ENCODE measurements around the gene MFSD6L. TPM values are rescaled to one million over a fixed set of nuclear protein-coding genes. Genes with fewer than 3 reads are reported as not detected.
"Not testable (repeated sequence)": the region's sequence is repeated elsewhere in the genome, so short reads cannot be mapped to it uniquely, and the experiment has no call there.

MFSD6L gene
- total and polyA plus RNA-seq, 4 donors = 0.19 to 0.39 TPM; not detected in 2

- H3K4me1 ChIP-seq (ENCODE audit: control insufficient read depth in 1 of 2, insufficient read depth in 2 of 2, low read length in 2 of 2) = no peaks in the 10 kb centered on the region
- H3K27ac ChIP-seq (ENCODE audit: low read depth in 1 of 2, low read length in 2 of 2) = no peak overlapping the region
- ATAC-seq (ENCODE audit: low FRiP score) (no peak), DNase-seq (no peak)
- WGBS, 2 donors = 24 to 26% methylated on average over 3 of the region's 3 CpGs
- intact Hi-C loops (cut with DNase I) = loop anchor here in 1 of 2 donors (10.0 kb wide), 1 partner anchor 844 kb away; no protein-coding TSS in a partner anchor
- no peak overlapping the region for H3K4me3 ChIP-seq (ENCODE audit: low read length in 2 of 2)
- H3K27me3 ChIP-seq (ENCODE audit: control insufficient read depth in 1 of 2, insufficient read depth in 2 of 2, low read length in 1 of 2) = no peaks in the 10 kb centered on the region
- no peaks in the 10 kb centered on the region for H3K9me3 ChIP-seq (ENCODE audit: control insufficient read depth, low read length)
- no peaks in the 10 kb centered on the region for H3K36me3 ChIP-seq (ENCODE audit: control insufficient read depth in 1 of 2, insufficient read depth in 2 of 2, low read length in 1 of 2)
Measured at GRCh38 chr17:8818654-8819330, 19.6 kb upstream of the MFSD6L start.

DNA sequence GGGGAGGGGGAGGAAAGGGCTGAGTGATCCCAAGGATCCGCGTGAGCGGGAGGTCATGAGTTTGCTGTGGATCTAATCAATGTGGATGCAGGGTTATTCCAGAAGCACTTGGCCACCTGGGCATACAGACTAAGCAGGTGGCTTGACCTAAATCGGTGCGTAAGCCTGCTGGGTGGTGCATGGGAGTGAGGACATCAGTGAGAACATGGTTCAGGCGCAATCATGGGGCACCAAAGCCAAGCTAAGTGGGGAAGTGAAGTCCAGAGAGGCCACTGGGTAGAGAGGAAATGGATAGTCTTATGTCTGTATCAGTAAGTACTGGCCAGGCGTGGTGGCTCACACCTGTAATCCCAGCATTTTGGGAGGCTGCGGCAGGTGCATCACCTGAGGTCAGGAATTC lies 18.9 kb upstream of the MFSD6L start:
- no peaks in the 10 kb centered on the region for H3K4me1 ChIP-seq (ENCODE audit: control insufficient read depth in 1 of 2, insufficient read depth in 2 of 2, low read length in 2 of 2)
- no peak for DNase-seq
- no peak overlapping the region for H3K4me3 ChIP-seq (ENCODE audit: low read length in 2 of 2)
- 90 to 94% methylated on average over 8 of the region's 8 CpGs for WGBS, 2 donors
- H3K27me3 ChIP-seq (ENCODE audit: control insufficient read depth in 1 of 2, insufficient read depth in 2 of 2, low read length in 1 of 2) = no peaks in the 10 kb centered on the region
- intact Hi-C loops (cut with DNase I) = loop anchor here in 1 of 2 donors (10.0 kb wide), 1 partner anchor 843 kb away; no protein-coding TSS in a partner anchor
- no peak overlapping the region for H3K27ac ChIP-seq (ENCODE audit: low read depth in 1 of 2, low read length in 2 of 2)
- no peak for ATAC-seq (ENCODE audit: low FRiP score)
- H3K36me3 ChIP-seq (ENCODE audit: control insufficient read depth in 1 of 2, insufficient read depth in 2 of 2, low read length in 1 of 2) = no peaks in the 10 kb centered on the region
- no peaks in the 10 kb centered on the region for H3K9me3 ChIP-seq (ENCODE audit: control insufficient read depth, low read length)

- H3K9me3 ChIP-seq (ENCODE audit: control insufficient read depth, low read length) = peaks cover 10% of the 10 kb centered on the region
- peaks cover 0 to 3% of the 10 kb centered on the region in 2 donors for H3K27me3 ChIP-seq (ENCODE audit: control insufficient read depth in 1 of 2, insufficient read depth in 2 of 2, low read length in 1 of 2)
- DNase-seq (no peak), ATAC-seq (ENCODE audit: low FRiP score) (no peak)
- no peaks in the 10 kb centered on the region for H3K36me3 ChIP-seq (ENCODE audit: control insufficient read depth in 1 of 2, insufficient read depth in 2 of 2, low read length in 1 of 2)
- intact Hi-C loops (cut with DNase I) = no loop called here
- 87 to 89% methylated on average over 4 of the region's 4 CpGs for WGBS, 2 donors
- H3K4me1 ChIP-seq (ENCODE audit: control insufficient read depth in 1 of 2, insufficient read depth in 2 of 2, low read length in 2 of 2) = no peaks in the 10 kb centered on the region
- no peak overlapping the region for H3K4me3 ChIP-seq (ENCODE audit: low read length in 2 of 2)
- no peak overlapping the region for H3K27ac ChIP-seq (ENCODE audit: low read depth in 1 of 2, low read length in 2 of 2)
Measured at GRCh38 chr17:8806926-8807550, 7.9 kb upstream of the MFSD6L start.

GRCh38 chr17:8806253-8806925 lies 7.2 kb upstream of the MFSD6L start:
- no peak overlapping the region for H3K27ac ChIP-seq (ENCODE audit: low read depth in 1 of 2, low read length in 2 of 2)
- peaks cover 0 to 3% of the 10 kb centered on the region in 2 donors for H3K27me3 ChIP-seq (ENCODE audit: control insufficient read depth in 1 of 2, insufficient read depth in 2 of 2, low read length in 1 of 2)
- intact Hi-C loops (cut with DNase I) = no loop called here
- no peak for ATAC-seq (ENCODE audit: low FRiP score)
- WGBS, 2 donors = 95% methylated on average over 3 of the region's 3 CpGs
- peaks cover 10% of the 10 kb centered on the region for H3K9me3 ChIP-seq (ENCODE audit: control insufficient read depth, low read length)
- no peak overlapping the region for H3K4me3 ChIP-seq (ENCODE audit: low read length in 2 of 2)
- H3K36me3 ChIP-seq (ENCODE audit: control insufficient read depth in 1 of 2, insufficient read depth in 2 of 2, low read length in 1 of 2) = no peaks in the 10 kb centered on the region
- no peak for DNase-seq
- H3K4me1 ChIP-seq (ENCODE audit: control insufficient read depth in 1 of 2, insufficient read depth in 2 of 2, low read length in 2 of 2) = no peaks in the 10 kb centered on the region

GRCh38 chr17:8805396-8805795 lies 6.2 kb upstream of the MFSD6L start:
- H3K27ac ChIP-seq (ENCODE audit: low read depth in 1 of 2, low read length in 2 of 2); intact Hi-C loops (cut with DNase I); H3K27me3 ChIP-seq (ENCODE audit: control insufficient read depth in 1 of 2, insufficient read depth in 2 of 2, low read length in 1 of 2); DNase-seq; H3K9me3 ChIP-seq (ENCODE audit: control insufficient read depth, low read length); H3K36me3 ChIP-seq (ENCODE audit: control insufficient read depth in 1 of 2, insufficient read depth in 2 of 2, low read length in 1 of 2); H3K4me3 ChIP-seq (ENCODE audit: low read length in 2 of 2); H3K4me1 ChIP-seq (ENCODE audit: control insufficient read depth in 1 of 2, insufficient read depth in 2 of 2, low read length in 2 of 2); ATAC-seq (ENCODE audit: low FRiP score): not testable (repeated sequence)
- 90 to 93% methylated on average over 10 of the region's 10 CpGs for WGBS, 2 donors

GRCh38 chr17:8803531-8804420 lies 4.6 kb upstream of the MFSD6L start:
- H3K4me1 ChIP-seq (ENCODE audit: control insufficient read depth in 1 of 2, insufficient read depth in 2 of 2, low read length in 2 of 2) = no peaks in the 10 kb centered on the region
- H3K27me3 ChIP-seq (ENCODE audit: control insufficient read depth in 1 of 2, insufficient read depth in 2 of 2, low read length in 1 of 2) = peaks cover 0 to 3% of the 10 kb centered on the region in 2 donors
- no peak for DNase-seq
- H3K9me3 ChIP-seq (ENCODE audit: control insufficient read depth, low read length) = peaks cover 4% of the 10 kb centered on the region
- no peak for ATAC-seq (ENCODE audit: low FRiP score)
- H3K4me3 ChIP-seq (ENCODE audit: low read length in 2 of 2) = no peak overlapping the region
- no peak overlapping the region for H3K27ac ChIP-seq (ENCODE audit: low read depth in 1 of 2, low read length in 2 of 2)
- WGBS, 2 donors = 80 to 81% methylated on average over 19 of the region's 19 CpGs
- no peaks in the 10 kb centered on the region for H3K36me3 ChIP-seq (ENCODE audit: control insufficient read depth in 1 of 2, insufficient read depth in 2 of 2, low read length in 1 of 2)
- intact Hi-C loops (cut with DNase I) = no loop called here

DNA sequence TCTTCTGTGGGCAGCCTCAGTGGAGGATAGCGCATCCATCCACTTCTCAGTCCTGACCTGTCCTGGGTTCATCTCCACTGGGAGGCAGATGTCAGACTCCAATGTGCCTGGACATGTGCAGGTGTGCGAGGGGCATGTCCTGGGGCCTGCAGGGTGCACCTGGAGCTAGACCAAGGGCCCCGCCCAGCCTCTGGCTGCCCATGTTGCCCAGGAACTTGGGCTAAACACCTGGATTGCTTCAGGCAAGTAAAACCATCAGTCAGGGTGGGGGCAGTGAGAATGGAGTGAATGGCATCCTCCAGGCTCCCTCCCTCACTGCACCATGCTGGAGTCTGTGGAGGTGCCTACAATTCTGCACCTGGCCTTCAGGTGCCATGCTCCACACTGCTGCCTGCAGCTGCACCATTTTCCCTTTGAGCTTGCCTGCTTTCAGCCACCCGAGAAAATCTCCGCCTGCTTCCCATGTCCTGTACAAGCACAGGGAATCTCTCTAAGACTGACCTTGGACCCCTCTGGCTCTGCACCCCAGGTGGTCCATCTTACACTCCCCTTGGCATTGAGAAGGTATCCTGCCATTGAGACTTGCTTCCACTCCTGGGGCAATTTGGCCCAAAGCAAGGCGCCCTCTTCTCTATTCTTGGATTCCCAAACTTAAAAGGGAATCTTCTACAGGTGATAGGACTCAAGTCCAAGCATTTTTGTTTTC lies 2.1 kb upstream of the MFSD6L start:
- intact Hi-C loops (cut with DNase I) = no loop called here
- H3K4me1 ChIP-seq (ENCODE audit: control insufficient read depth in 1 of 2, insufficient read depth in 2 of 2, low read length in 2 of 2) = no peaks in the 10 kb centered on the region
- WGBS, 2 donors = 90 to 93% methylated on average over 6 of the region's 6 CpGs
- ATAC-seq (ENCODE audit: low FRiP score) (no peak), DNase-seq (no peak)
- no peak overlapping the region for H3K27ac ChIP-seq (ENCODE audit: low read depth in 1 of 2, low read length in 2 of 2)
- H3K9me3 ChIP-seq (ENCODE audit: control insufficient read depth, low read length) = no peaks in the 10 kb centered on the region
- no peaks in the 10 kb centered on the region for H3K27me3 ChIP-seq (ENCODE audit: control insufficient read depth in 1 of 2, insufficient read depth in 2 of 2, low read length in 1 of 2)
- no peak overlapping the region for H3K4me3 ChIP-seq (ENCODE audit: low read length in 2 of 2)
- H3K36me3 ChIP-seq (ENCODE audit: control insufficient read depth in 1 of 2, insufficient read depth in 2 of 2, low read length in 1 of 2) = no peaks in the 10 kb centered on the region

GRCh38 chr17:8800656-8801055 lies 1.5 kb upstream of the MFSD6L start:
- ATAC-seq (ENCODE audit: low FRiP score) (no peak), DNase-seq (no peak)
- Histone ChIP-seq H3K27ac (ENCODE audit: low read depth in 1 of 2, low read length in 2 of 2) (no peak overlapping the region), H3K4me3 (ENCODE audit: low read length in 2 of 2) (no peak overlapping the region), H3K9me3 (ENCODE audit: control insufficient read depth, low read length) (no peaks in the 10 kb centered on the region), H3K36me3 (ENCODE audit: control insufficient read depth in 1 of 2, insufficient read depth in 2 of 2, low read length in 1 of 2) (no peaks in the 10 kb centered on the region), H3K4me1 (ENCODE audit: control insufficient read depth in 1 of 2, insufficient read depth in 2 of 2, low read length in 2 of 2) (no peaks in the 10 kb centered on the region), H3K27me3 (ENCODE audit: control insufficient read depth in 1 of 2, insufficient read depth in 2 of 2, low read length in 1 of 2) (no peaks in the 10 kb centered on the region)
- intact Hi-C loops (cut with DNase I) = no loop called here
- 80 to 95% methylated on average over 2 of the region's 2 CpGs for WGBS, 2 donors
